ENCODE data around the gene TPSAB1.

GRCh38 chr16:1215574-1216295, 24.8 kb upstream of the TPSAB1 start:
- TF ChIP-seq CTCF (IDR thresholded peaks at IDR 0.05) (no peak), EP300 (IDR thresholded peaks at IDR 0.05) (no peak)
